ENCODE measurements around the gene FGF14.

Gene FGF14

GRCh38 chr13:101695870-101696516, 705.9 kb downstream of the FGF14 start:
- H3K27ac ChIP-seq (ENCODE audit: low read length), result no peak overlapping the region
- no peaks in the 10 kb centered on the region for H3K4me1 ChIP-seq (ENCODE audit: insufficient read depth, low read length)
- H3K36me3 ChIP-seq (ENCODE audit: insufficient read depth, low read depth, low read length), result no peaks in the 10 kb centered on the region
- H3K27me3 ChIP-seq (ENCODE audit: insufficient read depth, low read length), result no peaks in the 10 kb centered on the region
- H3K9ac ChIP-seq (ENCODE audit: low read depth, low read length), result no peak overlapping the region
- H3K9me3 ChIP-seq (ENCODE audit: insufficient read depth, low read depth, low read length), result no peaks in the 10 kb centered on the region
- H3K4me3 ChIP-seq (ENCODE audit: low read length), result no peak overlapping the region

- Histone ChIP-seq H3K27ac (ENCODE audit: low read length) (no peak overlapping the region), H3K9me3 (ENCODE audit: insufficient read depth, low read depth, low read length) (no peaks in the 10 kb centered on the region), H3K9ac (ENCODE audit: low read depth, low read length) (no peak overlapping the region), H3K27me3 (ENCODE audit: insufficient read depth, low read length) (no peaks in the 10 kb centered on the region), H3K4me1 (ENCODE audit: insufficient read depth, low read length) (no peaks in the 10 kb centered on the region), H3K36me3 (ENCODE audit: insufficient read depth, low read depth, low read length) (no peaks in the 10 kb centered on the region), H3K4me3 (ENCODE audit: low read length) (no peak overlapping the region)
These were observed 710.4 kb downstream of the FGF14 start for GRCh38 chr13:101691341-101691860.

- no peak overlapping the region for H3K9ac ChIP-seq (ENCODE audit: low read depth, low read length)
- no peaks in the 10 kb centered on the region for H3K36me3 ChIP-seq (ENCODE audit: insufficient read depth, low read depth, low read length)
- H3K4me3 ChIP-seq (ENCODE audit: low read length), result no peak overlapping the region
- no peaks in the 10 kb centered on the region for H3K27me3 ChIP-seq (ENCODE audit: insufficient read depth, low read length)
- H3K9me3 ChIP-seq (ENCODE audit: insufficient read depth, low read depth, low read length), result no peaks in the 10 kb centered on the region
- H3K4me1 ChIP-seq (ENCODE audit: insufficient read depth, low read length), result no peaks in the 10 kb centered on the region
- no peak overlapping the region for H3K27ac ChIP-seq (ENCODE audit: low read length)
These were observed 711.0 kb downstream of the FGF14 start for GRCh38 chr13:101690871-101691270.

GRCh38 chr13:101686003-101686402, 715.8 kb downstream of the FGF14 start:
- H3K4me1 ChIP-seq (ENCODE audit: insufficient read depth, low read length), result no peaks in the 10 kb centered on the region
- no peak overlapping the region for H3K4me3 ChIP-seq (ENCODE audit: low read length)
- no peak overlapping the region for H3K27ac ChIP-seq (ENCODE audit: low read length)
- H3K27me3 ChIP-seq (ENCODE audit: insufficient read depth, low read length), result no peaks in the 10 kb centered on the region
- no peaks in the 10 kb centered on the region for H3K9me3 ChIP-seq (ENCODE audit: insufficient read depth, low read depth, low read length)
- H3K9ac ChIP-seq (ENCODE audit: low read depth, low read length), result no peak overlapping the region
- H3K36me3 ChIP-seq (ENCODE audit: insufficient read depth, low read depth, low read length), result no peaks in the 10 kb centered on the region

GRCh38 chr13:101681834-101682233, 720.0 kb downstream of the FGF14 start:
- Histone ChIP-seq H3K36me3 (ENCODE audit: insufficient read depth, low read depth, low read length) (no peaks in the 10 kb centered on the region), H3K27ac (ENCODE audit: low read length) (no peak overlapping the region), H3K4me3 (ENCODE audit: low read length) (no peak overlapping the region), H3K4me1 (ENCODE audit: insufficient read depth, low read length) (no peaks in the 10 kb centered on the region), H3K9me3 (ENCODE audit: insufficient read depth, low read depth, low read length) (no peaks in the 10 kb centered on the region), H3K9ac (ENCODE audit: low read depth, low read length) (no peak overlapping the region), H3K27me3 (ENCODE audit: insufficient read depth, low read length) (no peaks in the 10 kb centered on the region)

GRCh38 chr13:101673360-101674105, 728.3 kb downstream of the FGF14 start:
- Histone ChIP-seq H3K4me3 (ENCODE audit: low read length) (no peak overlapping the region), H3K4me1 (ENCODE audit: insufficient read depth, low read length) (no peaks in the 10 kb centered on the region), H3K9ac (ENCODE audit: low read depth, low read length) (no peak overlapping the region), H3K27ac (ENCODE audit: low read length) (no peak overlapping the region), H3K36me3 (ENCODE audit: insufficient read depth, low read depth, low read length) (no peaks in the 10 kb centered on the region), H3K27me3 (ENCODE audit: insufficient read depth, low read length) (no peaks in the 10 kb centered on the region), H3K9me3 (ENCODE audit: insufficient read depth, low read depth, low read length) (no peaks in the 10 kb centered on the region)

GRCh38 chr13:101661839-101662238, 740.0 kb downstream of the FGF14 start:
- Histone ChIP-seq H3K9me3 (ENCODE audit: insufficient read depth, low read depth, low read length) (no peaks in the 10 kb centered on the region), H3K4me1 (ENCODE audit: insufficient read depth, low read length) (no peaks in the 10 kb centered on the region), H3K27me3 (ENCODE audit: insufficient read depth, low read length) (no peaks in the 10 kb centered on the region), H3K9ac (ENCODE audit: low read depth, low read length) (no peak overlapping the region), H3K36me3 (ENCODE audit: insufficient read depth, low read depth, low read length) (no peaks in the 10 kb centered on the region), H3K4me3 (ENCODE audit: low read length) (no peak overlapping the region), H3K27ac (ENCODE audit: low read length) (no peak overlapping the region)
